HepG2 (cell line): ENCODE data around the gene NOC4L.

Source experiments
- BRD4 ChIP-seq: sonication (generic); formaldehyde crosslinking; IDR thresholded peaks from 2 replicates; pipeline ENCODE4 v1.4.0; 2020; ENCODE audit warnings: missing genetic modification reagents
- CHD4 ChIP-seq: fragments of 200-600 bp; sonication (generic); IDR thresholded peaks from 2 replicates; pipeline ENCODE4 v1.7.0; 2017; ENCODE audit warnings: mild to moderate bottlenecking, low read length, borderline replicate concordance
- CREB1 ChIP-seq, 2 experiments: fragments of 450-650 bp in 1 of 2; IDR thresholded peaks; 2 replicates each; pipeline ENCODE4 v1.6.1; 2016 to 2017; ENCODE audit warnings: control low read depth in 1 of 2, mild to moderate bottlenecking in 1 of 2, missing compliant biosample characterization in 1 of 2, missing genetic modification characterization in 1 of 2
- TRIM24 ChIP-seq: sonication (generic); formaldehyde crosslinking; IDR thresholded peaks from 2 replicates; pipeline ENCODE4 v1.8.0; 2022; ENCODE audit warnings: mild to moderate bottlenecking, missing genetic modification reagents
- ZFP62 ChIP-seq: sonication (generic); formaldehyde crosslinking; IDR thresholded peaks from 2 replicates; pipeline ENCODE4 v1.4.0; 2020; ENCODE audit warnings: missing genetic modification reagents
- ZNF629 ChIP-seq: sonication (generic); formaldehyde crosslinking; conservative IDR thresholded peaks from 2 replicates; pipeline ENCODE4 v1.5.0; 2020; ENCODE audit warnings: missing genetic modification reagents
- TF ChIP-seq, protein P1 (sequence below): sonication (generic); formaldehyde crosslinking; IDR thresholded peaks from 2 replicates; pipeline ENCODE4 v1.4.0; 2020; ENCODE audit warnings: missing genetic modification reagents, borderline replicate concordance

GRCh38 chr12:132130690-132131089 lies 13.6 kb upstream of the NOC4L start:
- TF ChIP-seq CHD4, result no peak
- TF ChIP-seq ZFP62 (CRISPR knock-in tag), result no peak
- TF ChIP-seq BRD4 (CRISPR knock-in tag), result no peak
- TF ChIP-seq, protein P1, sequence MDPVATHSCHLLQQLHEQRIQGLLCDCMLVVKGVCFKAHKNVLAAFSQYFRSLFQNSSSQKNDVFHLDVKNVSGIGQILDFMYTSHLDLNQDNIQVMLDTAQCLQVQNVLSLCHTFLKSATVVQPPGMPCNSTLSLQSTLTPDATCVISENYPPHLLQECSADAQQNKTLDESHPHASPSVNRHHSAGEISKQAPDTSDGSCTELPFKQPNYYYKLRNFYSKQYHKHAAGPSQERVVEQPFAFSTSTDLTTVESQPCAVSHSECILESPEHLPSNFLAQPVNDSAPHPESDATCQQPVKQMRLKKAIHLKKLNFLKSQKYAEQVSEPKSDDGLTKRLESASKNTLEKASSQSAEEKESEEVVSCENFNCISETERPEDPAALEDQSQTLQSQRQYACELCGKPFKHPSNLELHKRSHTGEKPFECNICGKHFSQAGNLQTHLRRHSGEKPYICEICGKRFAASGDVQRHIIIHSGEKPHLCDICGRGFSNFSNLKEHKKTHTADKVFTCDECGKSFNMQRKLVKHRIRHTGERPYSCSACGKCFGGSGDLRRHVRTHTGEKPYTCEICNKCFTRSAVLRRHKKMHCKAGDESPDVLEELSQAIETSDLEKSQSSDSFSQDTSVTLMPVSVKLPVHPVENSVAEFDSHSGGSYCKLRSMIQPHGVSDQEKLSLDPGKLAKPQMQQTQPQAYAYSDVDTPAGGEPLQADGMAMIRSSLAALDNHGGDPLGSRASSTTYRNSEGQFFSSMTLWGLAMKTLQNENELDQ, result no peak
- TF ChIP-seq TRIM24 (CRISPR knock-in tag), result no peak
- no peak for TF ChIP-seq ZNF629 (CRISPR knock-in tag)
- TF ChIP-seq CREB1 (IDR thresholded peaks at IDR 0.05), result no peak
- TF ChIP-seq CREB1 (CRISPR knock-in tag; IDR thresholded peaks at IDR 0.05), result no peak
